Osteocyte (in vitro differentiated cells): ENCODE results near the gene MARCO. TPM values are rescaled to one million over a fixed set of nuclear protein-coding genes. Genes with fewer than 3 reads are reported as not detected.

Experiments used
- DNase-seq: peaks from one replicate; pipeline ENCODE4 v3.0.0; 2021; ENCODE audit warnings: mixed read lengths; ENCODE audit not compliant: unreplicated experiment; ENCODE audit errors: extremely low spot score
- H3K27ac Mint-ChIP-seq: one replicate; pipeline ENCODE4 v1.8.0; 2021; ENCODE audit warnings: mild to moderate bottlenecking, mixed read lengths; ENCODE audit not compliant: unreplicated experiment
- H3K27me3 Mint-ChIP-seq: one replicate; pipeline ENCODE4 v1.8.0; 2021; ENCODE audit warnings: mixed read lengths; ENCODE audit not compliant: unreplicated experiment
- H3K36me3 Mint-ChIP-seq: one replicate; pipeline ENCODE4 v1.8.0; 2021; ENCODE audit warnings: mixed read lengths; ENCODE audit not compliant: unreplicated experiment
- H3K4me1 Mint-ChIP-seq: one replicate; pipeline ENCODE4 v1.8.0; 2021; ENCODE audit warnings: mixed read lengths; ENCODE audit not compliant: unreplicated experiment
- H3K4me3 Mint-ChIP-seq: one replicate; pipeline ENCODE4 v1.8.0; 2021; ENCODE audit warnings: mild to moderate bottlenecking, moderate library complexity, mixed read lengths; ENCODE audit not compliant: unreplicated experiment
- H3K9me3 Mint-ChIP-seq: one replicate; pipeline ENCODE4 v1.8.0; 2021; ENCODE audit warnings: mixed read lengths; ENCODE audit not compliant: unreplicated experiment
- total RNA-seq: library from RNA; stranded (reverse); gene quantifications from 2 replicates; pipeline ENCODE4 v1.2.1, GENCODE V29; 2021
- TF ChIP-seq, protein P1 (sequence below): fragments of 200-600 bp; sonication (generic); IDR thresholded peaks from 2 replicates; pipeline ENCODE4 v1.5.0; 2021; ENCODE audit warnings: antibody characterized with exemption, mild to moderate bottlenecking, moderate library complexity

Gene MARCO
- total RNA-seq, 1 donor from 2014 or later = not detected

DNA sequence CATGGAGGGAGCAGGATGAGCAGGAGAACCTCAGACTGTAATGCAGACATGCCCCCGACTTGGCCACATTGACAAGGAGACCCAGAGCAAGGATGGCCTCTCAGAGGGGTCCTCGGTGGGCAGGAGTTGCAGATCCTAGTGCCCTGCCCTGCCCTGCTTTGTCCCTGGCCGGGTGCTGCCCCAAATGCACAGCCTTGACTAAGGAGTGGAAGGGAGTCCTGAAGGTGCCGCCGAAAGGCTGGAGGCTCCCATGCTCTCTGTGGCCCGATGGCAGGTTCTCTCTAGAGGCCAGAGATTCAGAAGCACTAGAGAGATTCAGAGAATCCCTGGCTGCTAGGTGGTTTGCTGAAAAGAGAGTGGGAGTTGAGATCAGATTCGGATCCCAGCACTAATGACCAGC, 64.4 kb downstream of the MARCO start:
- Mint-ChIP-seq H3K36me3 (no peaks in the 10 kb centered on the region), H3K27ac (no peak overlapping the region), H3K4me3 (no peak overlapping the region), H3K4me1 (no peaks in the 10 kb centered on the region), H3K9me3 (no peaks in the 10 kb centered on the region), H3K27me3 (peaks cover 5% of the 10 kb centered on the region)
- peak; percentile 80 for DNase-seq
- TF ChIP-seq, protein P1, sequence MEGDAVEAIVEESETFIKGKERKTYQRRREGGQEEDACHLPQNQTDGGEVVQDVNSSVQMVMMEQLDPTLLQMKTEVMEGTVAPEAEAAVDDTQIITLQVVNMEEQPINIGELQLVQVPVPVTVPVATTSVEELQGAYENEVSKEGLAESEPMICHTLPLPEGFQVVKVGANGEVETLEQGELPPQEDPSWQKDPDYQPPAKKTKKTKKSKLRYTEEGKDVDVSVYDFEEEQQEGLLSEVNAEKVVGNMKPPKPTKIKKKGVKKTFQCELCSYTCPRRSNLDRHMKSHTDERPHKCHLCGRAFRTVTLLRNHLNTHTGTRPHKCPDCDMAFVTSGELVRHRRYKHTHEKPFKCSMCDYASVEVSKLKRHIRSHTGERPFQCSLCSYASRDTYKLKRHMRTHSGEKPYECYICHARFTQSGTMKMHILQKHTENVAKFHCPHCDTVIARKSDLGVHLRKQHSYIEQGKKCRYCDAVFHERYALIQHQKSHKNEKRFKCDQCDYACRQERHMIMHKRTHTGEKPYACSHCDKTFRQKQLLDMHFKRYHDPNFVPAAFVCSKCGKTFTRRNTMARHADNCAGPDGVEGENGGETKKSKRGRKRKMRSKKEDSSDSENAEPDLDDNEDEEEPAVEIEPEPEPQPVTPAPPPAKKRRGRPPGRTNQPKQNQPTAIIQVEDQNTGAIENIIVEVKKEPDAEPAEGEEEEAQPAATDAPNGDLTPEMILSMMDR = no peak

DNA sequence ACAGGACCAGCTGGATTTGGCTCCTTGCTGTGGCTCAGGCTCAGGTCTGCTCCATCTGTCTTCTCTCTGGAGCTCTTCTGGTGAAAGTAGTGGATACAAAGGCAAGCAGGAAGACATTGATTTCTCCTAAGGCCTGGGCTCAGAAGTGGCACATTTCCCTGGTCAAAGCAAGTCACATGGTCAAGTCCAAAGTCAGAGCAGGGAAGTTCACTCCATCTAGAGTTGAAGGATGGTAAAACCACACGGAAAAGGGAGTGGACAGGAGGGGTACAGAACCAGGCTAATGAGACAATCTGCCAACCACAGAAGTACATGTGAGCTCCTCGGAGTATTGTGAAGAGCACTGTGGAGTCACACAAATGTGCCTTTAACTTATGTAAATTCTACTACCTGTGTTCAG, 66.1 kb downstream of the MARCO start:
- no peaks in the 10 kb centered on the region for H3K36me3 Mint-ChIP-seq
- peaks cover 2% of the 10 kb centered on the region for H3K4me1 Mint-ChIP-seq
- TF ChIP-seq, protein P1 = no peak
- no peak overlapping the region for H3K27ac Mint-ChIP-seq
- no peak overlapping the region for H3K4me3 Mint-ChIP-seq
- H3K27me3 Mint-ChIP-seq = peaks cover 7% of the 10 kb centered on the region
- DNase-seq = no peak
- H3K9me3 Mint-ChIP-seq = no peaks in the 10 kb centered on the region

DNA sequence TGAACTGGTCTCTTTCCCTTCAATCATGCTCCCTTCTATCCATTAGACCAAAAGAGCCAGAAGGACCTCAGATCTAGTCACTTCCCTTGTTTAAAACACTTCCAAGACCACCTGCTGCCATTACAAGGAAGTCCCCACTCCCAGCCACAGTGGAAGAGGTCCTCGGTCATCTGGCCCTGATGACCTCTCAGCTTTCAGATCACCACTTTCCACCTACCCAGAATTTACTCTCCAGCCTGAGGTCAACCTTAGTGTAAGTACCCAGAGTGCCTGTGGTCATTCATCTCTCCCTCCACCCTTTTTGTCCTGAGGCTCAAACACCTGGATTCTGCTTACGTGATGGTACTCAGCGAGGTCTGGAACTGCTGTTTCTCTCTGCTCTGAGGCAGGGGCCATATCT, 67.1 kb downstream of the MARCO start:
- Mint-ChIP-seq H3K27me3 (peaks cover 7% of the 10 kb centered on the region), H3K36me3 (no peaks in the 10 kb centered on the region), H3K9me3 (no peaks in the 10 kb centered on the region), H3K4me1 (peaks cover 2% of the 10 kb centered on the region), H3K4me3 (no peak overlapping the region), H3K27ac (no peak overlapping the region)
- TF ChIP-seq, protein P1 = no peak
- no peak for DNase-seq

DNA sequence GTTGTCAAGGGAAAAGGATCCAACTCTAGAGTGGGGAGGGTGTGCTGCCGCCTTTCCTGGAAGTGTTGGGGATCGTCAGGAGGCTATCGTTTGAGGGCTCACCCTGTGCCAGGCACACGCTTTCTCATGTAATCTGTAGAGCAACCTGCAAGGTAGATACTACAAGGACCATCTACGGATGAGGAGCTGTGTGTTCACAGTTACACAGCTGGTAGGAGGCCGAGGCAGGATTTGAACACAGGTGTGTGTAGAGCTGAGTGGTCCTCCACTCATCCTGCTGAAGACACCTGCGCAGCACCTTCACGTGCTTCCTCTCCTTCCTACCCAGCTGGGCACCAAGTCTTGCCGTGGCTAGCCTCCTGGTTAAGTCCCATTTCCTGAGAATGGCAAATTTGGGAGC, 68.3 kb downstream of the MARCO start:
- Mint-ChIP-seq H3K27me3 (peaks cover 7% of the 10 kb centered on the region), H3K36me3 (no peaks in the 10 kb centered on the region), H3K9me3 (no peaks in the 10 kb centered on the region), H3K4me3 (no peak overlapping the region), H3K27ac (no peak overlapping the region), H3K4me1 (peaks cover 2% of the 10 kb centered on the region)
- TF ChIP-seq, protein P1 = no peak
- DNase-seq = no peak

DNA sequence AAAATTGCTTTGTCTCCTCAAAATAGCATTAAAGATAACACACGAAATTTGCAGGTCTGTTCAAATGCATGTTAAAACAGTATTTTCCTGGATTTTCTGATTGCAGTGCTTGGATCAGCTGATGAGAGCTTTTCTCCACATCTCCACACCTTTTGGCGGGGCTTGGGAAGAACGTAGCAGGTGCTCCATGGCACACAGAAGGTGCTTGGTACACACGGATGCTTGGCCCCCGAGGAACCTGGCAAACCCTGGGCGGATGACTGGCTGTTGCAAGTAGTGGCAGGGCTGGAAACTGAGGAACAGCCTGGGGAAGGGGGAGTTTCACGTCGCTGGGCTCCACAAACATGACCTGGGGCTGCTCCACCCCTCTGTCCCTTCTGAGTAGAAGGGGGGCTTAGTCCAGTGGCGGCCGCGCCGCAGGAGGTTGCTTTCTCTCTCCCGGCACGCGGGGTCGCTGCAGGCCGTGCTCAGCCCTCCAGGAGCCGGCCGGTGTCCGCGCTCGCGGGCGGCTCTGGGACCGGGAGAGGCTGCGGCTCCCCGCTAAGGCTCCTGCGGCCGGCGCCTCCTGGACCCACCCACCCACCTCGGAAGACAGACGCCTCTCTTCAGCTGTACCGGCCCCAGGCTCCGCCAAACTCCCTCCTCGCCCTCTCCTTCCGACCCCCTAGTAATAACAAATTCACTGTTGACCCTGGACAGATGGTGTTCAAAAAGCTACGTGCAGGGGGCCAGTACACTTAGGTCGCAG, 69.3 kb downstream of the MARCO start:
- no peaks in the 10 kb centered on the region for H3K36me3 Mint-ChIP-seq
- H3K4me3 Mint-ChIP-seq = no peak overlapping the region
- DNase-seq = peak; percentile 84
- H3K27me3 Mint-ChIP-seq = peaks cover 9% of the 10 kb centered on the region
- H3K4me1 Mint-ChIP-seq = peaks cover 2% of the 10 kb centered on the region
- H3K27ac Mint-ChIP-seq = no peak overlapping the region
- TF ChIP-seq, protein P1 = peak; percentile 63
- H3K9me3 Mint-ChIP-seq = no peaks in the 10 kb centered on the region
